ENCODE results near the gene RGMA.

DNA sequence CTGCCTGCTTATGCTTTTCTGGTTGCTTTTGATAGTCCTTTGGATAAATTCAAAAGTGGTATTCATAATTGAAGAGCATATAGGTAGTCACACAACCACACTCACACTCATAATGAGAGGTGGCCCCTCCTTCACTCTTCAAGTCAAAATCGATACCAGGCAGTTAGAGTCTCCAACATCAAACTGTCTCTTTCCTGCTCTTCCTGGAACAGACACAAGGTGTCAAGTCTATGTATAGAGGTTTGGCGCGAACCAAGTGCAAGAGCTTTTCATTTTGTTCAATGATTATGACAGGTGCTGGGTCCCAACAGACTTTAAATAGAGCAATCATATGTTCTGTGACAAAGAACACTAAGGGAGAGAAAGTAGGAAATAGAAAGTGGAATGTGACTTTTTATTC, 29.9 kb upstream of the RGMA start:
- TF ChIP-seq FOXA1 (IDR thresholded peaks at IDR 0.05) (no peak), SUZ12 (IDR thresholded peaks at IDR 0.05) (no peak), HDGF (IDR thresholded peaks at IDR 0.05; ENCODE audit: borderline replicate concordance) (no peak), FOXM1 (IDR thresholded peaks at IDR 0.05; ENCODE audit: borderline replicate concordance) (no peak), CTBP1 (IDR thresholded peaks at IDR 0.05; ENCODE audit: borderline replicate concordance) (no peak)

Measured in HEK293T (cell line).